Cardiac muscle cell (in vitro differentiated cells and primary cell): ENCODE results near the gene PAF1. TPM values are rescaled to one million over a fixed set of nuclear protein-coding genes. Genes with fewer than 3 reads are reported as not detected.

Experiments used
- DNase-seq, 2 donors: peaks; one replicate each; pipeline versions ENCODE4 v3.0.0 to v3.0.0-alpha.2; 2010 to 2017; ENCODE audit warnings: low read depth in 1 of 2, low spot score in 1 of 2
- H3K27ac ChIP-seq: fragments of 200-600 bp; sonication (generic); 2 replicates; pipeline ENCODE4 v1.5.1; 2016
- H3K27me3 ChIP-seq: fragments of 200-600 bp; sonication (generic); 2 replicates; pipeline ENCODE4 v1.6.0; 2016; ENCODE audit warnings: control low read depth
- H3K36me3 ChIP-seq: fragments of 200-600 bp; sonication (generic); 2 replicates; pipeline ENCODE4 v1.5.1; 2016; ENCODE audit warnings: control low read depth
- H3K4me1 ChIP-seq: fragments of 200-600 bp; sonication (generic); 2 replicates; pipeline ENCODE4 v1.8.1; 2017; ENCODE audit warnings: low read depth, mild to moderate bottlenecking, mixed run types
- H3K4me3 ChIP-seq: fragments of 200-600 bp; sonication (generic); 2 replicates; pipeline ENCODE4 v1.5.1; 2016; ENCODE audit warnings: mild to moderate bottlenecking
- H3K9me3 ChIP-seq: fragments of 200-600 bp; sonication (generic); 2 replicates; pipeline ENCODE4 v1.5.1; 2017; ENCODE audit warnings: low read depth, mild to moderate bottlenecking, control low read depth
- CTCF ChIP-seq: IDR thresholded peaks from 2 replicates; pipeline ENCODE4 v1.5.1; 2012; ENCODE audit warnings: low read depth, mild to moderate bottlenecking, low read length
- polyA plus RNA-seq: library from polyadenylated mRNA; unstranded; fragments of >200 nt; fragmentation: Nextera tagmentation; extraction: Ambion mirVana; gene quantifications from 2 replicates; pipeline ENCODE4 v1.2.1, GENCODE V29; 2016
- total RNA-seq: library from RNA; depleted of rRNA; stranded (reverse); fragments of >200 nt; gene quantifications from 2 replicates; pipeline ENCODE4 v1.2.3, GENCODE V29; 2016

The PAF1 gene
- total and polyA plus RNA-seq, 2 experiments from 2014 or later: 61.9 to 78.3 TPM

GRCh38 chr19:39386557-39386956 is 4.3 kb downstream of the PAF1 start:
- H3K4me3 ChIP-seq: no peak overlapping the region
- H3K4me1 ChIP-seq: peaks cover 4% of the 10 kb centered on the region
- TF ChIP-seq CTCF: no peak
- no peaks in the 10 kb centered on the region for H3K27me3 ChIP-seq
- peak overlapping the region; percentile 66 for H3K27ac ChIP-seq
- H3K9me3 ChIP-seq: no peaks in the 10 kb centered on the region
- DNase-seq: no peak
- H3K36me3 ChIP-seq: peaks cover 50% of the 10 kb centered on the region

- no peak for DNase-seq
Observed at GRCh38 chr19:39385629-39386411, 5.1 kb downstream of the PAF1 start.

GRCh38 chr19:39384839-39385568 is 5.9 kb downstream of the PAF1 start:
- peaks cover 64% of the 10 kb centered on the region for H3K36me3 ChIP-seq

More at GRCh38 chr19:39385629-39386411, 5.1 kb downstream of the PAF1 start:
- Histone ChIP-seq H3K9me3 (no peaks in the 10 kb centered on the region), H3K36me3 (peaks cover 58% of the 10 kb centered on the region), H3K27me3 (no peaks in the 10 kb centered on the region), H3K4me3 (no peak overlapping the region), H3K27ac (peak overlapping the region; percentile 66), H3K4me1 (peaks cover 4% of the 10 kb centered on the region)
- no peak for TF ChIP-seq CTCF

GRCh38 chr19:39382991-39383828 is 7.7 kb downstream of the PAF1 start:
- H3K4me3 ChIP-seq: no peak overlapping the region
- H3K27me3 ChIP-seq: no peaks in the 10 kb centered on the region
- peaks cover 70% of the 10 kb centered on the region for H3K36me3 ChIP-seq
- no peaks in the 10 kb centered on the region for H3K9me3 ChIP-seq
- no peaks in the 10 kb centered on the region for H3K4me1 ChIP-seq
- H3K27ac ChIP-seq: no peak overlapping the region
- no peak for DNase-seq
- no peak for TF ChIP-seq CTCF

More at GRCh38 chr19:39384839-39385568, 5.9 kb downstream of the PAF1 start:
- peaks cover 2% of the 10 kb centered on the region for H3K4me1 ChIP-seq
- no peaks in the 10 kb centered on the region for H3K27me3 ChIP-seq
- no peak for DNase-seq
- no peaks in the 10 kb centered on the region for H3K9me3 ChIP-seq
- no peak for TF ChIP-seq CTCF
- H3K27ac ChIP-seq: peak overlapping the region; percentile 66
- H3K4me3 ChIP-seq: no peak overlapping the region

- TF ChIP-seq CTCF: no peak
- H3K27me3 ChIP-seq: no peaks in the 10 kb centered on the region
- no peaks in the 10 kb centered on the region for H3K4me1 ChIP-seq
- H3K9me3 ChIP-seq: no peaks in the 10 kb centered on the region
- H3K4me3 ChIP-seq: no peak overlapping the region
- no peak overlapping the region for H3K27ac ChIP-seq
- DNase-seq: no peak
- H3K36me3 ChIP-seq: peaks cover 71% of the 10 kb centered on the region
Observed at GRCh38 chr19:39381910-39382611, 8.8 kb downstream of the PAF1 start.
